ENCODE measurements around the gene NUP188. TPM values are rescaled to one million over a fixed set of nuclear protein-coding genes. Genes with fewer than 3 reads are reported as not detected.

The NUP188 gene
- total and polyA plus RNA-seq, 2 of the 13 experiments (the other 11 are each of a cell fraction or from before 2014, with no cell fraction given) = 28.0 to 38.5 TPM

GRCh38 chr9:128987805-128988204 lies 40.3 kb downstream of the NUP188 start:
- Histone ChIP-seq H3K4me3 (replicated peaks in 1 of 3; ENCODE audit: insufficient read depth in 1 of 3, low read depth in 2 of 3, low read length in 3 of 3) (no peak overlapping the region), H3K27ac (ENCODE audit: extremely low read length, insufficient read depth, low read length) (no peak overlapping the region), H2AFZ (ENCODE audit: low read length) (no peak overlapping the region), H3K79me2 (ENCODE audit: insufficient read depth, low read length) (no peaks in the 10 kb centered on the region), H4K20me1 (ENCODE audit: insufficient read depth, low read length) (no peaks in the 10 kb centered on the region), H3K9ac (ENCODE audit: insufficient read depth, low read depth, low read length) (no peak overlapping the region), H3K36me3 (replicated peaks in 1 of 2; ENCODE audit: control insufficient read depth in 1 of 2, insufficient read depth in 2 of 2, low read length in 2 of 2) (peaks cover 22 to 64% of the 10 kb centered on the region in 2 experiments), H3K4me2 (ENCODE audit: low read depth, low read length) (no peak overlapping the region), H3K9me3 (ENCODE audit: low read length) (no peaks in the 10 kb centered on the region), H3K27me3 (ENCODE audit: control insufficient read depth in 1 of 2, insufficient read depth in 2 of 2, low read length in 2 of 2) (no peaks in the 10 kb centered on the region), H3K4me1 (ENCODE audit: insufficient read depth, low read length) (no peaks in the 10 kb centered on the region)
- ChIA-PET CTCF (ENCODE audit: low intra/inter-chr PET ratio, low total read pairs) (no interaction called here), POLR2A (no interaction called here)
- intact Hi-C loops (cut with micrococcal nuclease; ENCODE audit: unreplicated experiment) = no loop called here
- FAIRE-seq = no peak
- no peak for DNase-seq (ENCODE audit: low spot score)
- WGBS (ENCODE audit: low lambda C conversion rate) = 92% methylated on average over 5 of the region's 5 CpGs
- TF ChIP-seq STAT6 (CRISPR knock-in tag; IDR thresholded peaks at IDR 0.05; ENCODE audit: borderline replicate concordance) = no peak
- no peak for TF ChIP-seq POLR2A (IDR thresholded peaks at IDR 0.05; ENCODE audit: insufficient read depth in 1 of 2, low read depth in 2 of 2, low read length in 2 of 2)
- no peak for TF ChIP-seq ZNF674 (CRISPR knock-in tag; IDR thresholded peaks at IDR 0.05; ENCODE audit: low read depth)
- TF ChIP-seq PTBP1 (IDR thresholded peaks at IDR 0.05; ENCODE audit: low read depth, low read length, poor library complexity, severe bottlenecking) = no peak
- TF ChIP-seq GTF3A (CRISPR knock-in tag; conservative IDR thresholded peaks at IDR 0.05) = no peak
- TF ChIP-seq ZNF329 (CRISPR knock-in tag; IDR thresholded peaks at IDR 0.05; ENCODE audit: low read depth) = no peak
- TF ChIP-seq ZNF549 (CRISPR knock-in tag; IDR thresholded peaks at IDR 0.05) = no peak
- no peak for TF ChIP-seq BHLHE40 (IDR thresholded peaks at IDR 0.05; ENCODE audit: low read length)
- no peak for TF ChIP-seq HOMEZ (CRISPR knock-in tag; IDR thresholded peaks at IDR 0.05; ENCODE audit: low read depth)
- no peak for TF ChIP-seq NR0B2 (CRISPR knock-in tag; IDR thresholded peaks at IDR 0.05)
- no peak for TF ChIP-seq HNRNPL (IDR thresholded peaks at IDR 0.05; ENCODE audit: low read depth, low read length)
- BruUV-seq (replicated peaks) = no TSS peak
- no peak for ATAC-seq
- in situ Hi-C loops (cut with HindIII; ENCODE audit: extremely low pct_ligation_motif_present, low pct_unique_long_range_greater_than_20kb) = no loop called here

Data from HepG2 (cell line).